Keratinocyte (primary cell): ENCODE results near the gene RSAD1. TPM values are rescaled to one million over a fixed set of nuclear protein-coding genes. Genes with fewer than 3 reads are reported as not detected.

Source experiments
- DNase-seq: peaks from one replicate; pipeline ENCODE4 v3.0.0-alpha.2; 2011; ENCODE audit warnings: low read depth, missing footprints, low spot score
- FAIRE-seq: peaks from 2 replicates; lab custom pipeline; 2011; peaks lifted over from hg19 to GRCh38; lab: Jason Lieb, UNC
- H2AFZ ChIP-seq: 2 replicates; pipeline ENCODE4 v1.6.0; 2012; ENCODE audit warnings: low read length, control low read depth, inconsistent platforms; ENCODE audit not compliant: control insufficient read depth
- H3K27ac ChIP-seq: 2 replicates; pipeline ENCODE4 v1.5.1; 2011; ENCODE audit warnings: low read length; ENCODE audit not compliant: control insufficient read depth, insufficient read depth
- H3K27me3 ChIP-seq: 3 replicates; pipeline ENCODE4 v1.6.0; 2011; ENCODE audit warnings: low read length; ENCODE audit not compliant: control insufficient read depth, insufficient read depth; ENCODE audit errors: extremely low read depth
- H3K36me3 ChIP-seq, 2 experiments: 2 replicates in 1 of 2; 3 replicates in 1 of 2; pipeline ENCODE4 v1.5.1; 2011; ENCODE audit warnings: low read length in 2 of 2, mild to moderate bottlenecking in 1 of 2; ENCODE audit not compliant: control insufficient read depth in 2 of 2, insufficient read depth in 2 of 2; ENCODE audit errors: extremely low read depth in 1 of 2
- H3K4me1 ChIP-seq: 3 replicates; pipeline ENCODE4 v1.5.1; 2011; ENCODE audit warnings: low read length; ENCODE audit not compliant: control insufficient read depth, insufficient read depth; ENCODE audit errors: extremely low read depth
- H3K4me2 ChIP-seq: 3 replicates; pipeline ENCODE4 v1.6.0; 2011; ENCODE audit warnings: low read depth, low read length; ENCODE audit not compliant: control insufficient read depth, insufficient read depth; ENCODE audit errors: extremely low read depth
- H3K4me3 ChIP-seq, 3 experiments: fragments of 200-600 bp in 1 of 3; sonication (generic) in 1 of 3; 2 replicates in 2 of 3; 3 replicates in 1 of 3; pipeline ENCODE4 v1.5.1; 2011 to 2016; ENCODE audit warnings: low read length in 3 of 3, mild to moderate bottlenecking in 3 of 3, control low read depth in 2 of 3, inconsistent platforms in 1 of 3, low read depth in 1 of 3, mixed read lengths in 1 of 3, mixed run types in 1 of 3, moderate library complexity in 1 of 3; ENCODE audit not compliant: control insufficient read depth in 2 of 3, insufficient read depth in 2 of 3; ENCODE audit errors: extremely low read depth in 1 of 3
- H3K79me2 ChIP-seq: 2 replicates; pipeline ENCODE4 v1.6.0; 2012; ENCODE audit warnings: low read length; ENCODE audit not compliant: control insufficient read depth, insufficient read depth
- H3K9ac ChIP-seq: 3 replicates; pipeline ENCODE4 v1.6.0; 2011; ENCODE audit warnings: low read length; ENCODE audit not compliant: control insufficient read depth, insufficient read depth; ENCODE audit errors: extremely low read depth
- H3K9me1 ChIP-seq: 3 replicates; pipeline ENCODE4 v1.6.0; 2011; ENCODE audit warnings: low read length; ENCODE audit not compliant: control insufficient read depth, insufficient read depth; ENCODE audit errors: extremely low read depth
- H3K9me3 ChIP-seq: 2 replicates; pipeline ENCODE4 v1.5.1; 2012; ENCODE audit warnings: low read depth, low read length; ENCODE audit not compliant: control insufficient read depth
- H4K20me1 ChIP-seq: 3 replicates; pipeline ENCODE4 v1.6.0; 2011; ENCODE audit warnings: low read length; ENCODE audit not compliant: control insufficient read depth, insufficient read depth; ENCODE audit errors: extremely low read depth
- CTCF ChIP-seq, 3 experiments: IDR thresholded peaks in 1 of 3; conservative IDR thresholded peaks in 1 of 3; optimal IDR thresholded peaks in 1 of 3; 2 replicates in 2 of 3; 3 replicates in 1 of 3; pipeline versions ENCODE3 to v1.5.1; 2011; ENCODE audit warnings: low read length in 3 of 3, mild to moderate bottlenecking in 3 of 3, moderate library complexity in 2 of 3, control low read depth in 1 of 3, inconsistent platforms in 1 of 3; ENCODE audit not compliant: insufficient read depth in 2 of 3; ENCODE audit errors: extremely low read depth in 1 of 3
- EZH2 ChIP-seq: IDR thresholded peaks from one replicate; pipeline ENCODE4 v1.6.1; 2012; ENCODE audit warnings: inconsistent platforms, mild to moderate bottlenecking, low read length, moderate library complexity
- dilution Hi-C: fragments of 300-500 bp; cut with MboI; formaldehyde crosslinking; loops from one replicate; pipeline ENCODE4 v1.7.0; 2020; ENCODE audit warnings: low sequenced_read_pairs; ENCODE audit not compliant: extremely low pct_ligation_motif_present
- polyA plus RNA-seq, 5 experiments: library from polyadenylated mRNA; depleted of rRNA in 3 of 5; stranded (reverse) in 3 of 5; stranded (forward) in 1 of 5; unstranded in 1 of 5; fragments of >200 nt; gene quantifications; 1 replicate in 1 of 5; 2 replicates in 3 of 5; 3 replicates in 1 of 5; pipeline versions ENCODE4 v1.2.1 to v1.2.3, GENCODE V29; 2011 to 2012; ENCODE audit warnings: missing spikeins in 2 of 5, low read depth in 1 of 5, low replicate concordance in 1 of 5

RSAD1 gene
- polyA plus RNA-seq, 1 donor (not counting 4 experiments of a cell fraction or from before 2014, with no cell fraction given): 28.2 TPM

- H3K27ac ChIP-seq: no peak overlapping the region
- FAIRE-seq: no peak
- H3K79me2 ChIP-seq: peaks cover under 1% of the 10 kb centered on the region
- dilution Hi-C loops: no loop called here
- H3K4me2 ChIP-seq: no peak overlapping the region
- peaks cover 13% of the 10 kb centered on the region for H3K27me3 ChIP-seq
- no peaks in the 10 kb centered on the region for H3K9me1 ChIP-seq
- H3K9me3 ChIP-seq: no peaks in the 10 kb centered on the region
- H3K9ac ChIP-seq: no peak overlapping the region
- H3K4me3 ChIP-seq: no peak overlapping the region
- no peak for DNase-seq
- no peaks in the 10 kb centered on the region for H4K20me1 ChIP-seq
- TF ChIP-seq EZH2: no peak
- TF ChIP-seq CTCF (optimal IDR thresholded peaks at IDR 0.05 in 1 of 3, IDR thresholded peaks at IDR 0.05 in 1 of 3, conservative IDR thresholded peaks at IDR 0.05 in 1 of 3; ENCODE audit: extremely low read depth in 1 of 3, insufficient read depth in 2 of 3, low read length in 3 of 3): no peak
- peaks cover 8% of the 10 kb centered on the region for H3K4me1 ChIP-seq
- H3K36me3 ChIP-seq: peaks cover 2 to 25% of the 10 kb centered on the region in 2 experiments
- no peak overlapping the region for H2AFZ ChIP-seq
These were observed 4.8 kb upstream of the RSAD1 start for GRCh38 chr17:50473901-50474300.

- Histone ChIP-seq H3K27ac (no peak overlapping the region), H3K9ac (no peak overlapping the region), H3K27me3 (peaks cover 7% of the 10 kb centered on the region), H3K4me3 (no peak overlapping the region), H3K36me3 (peaks cover 2 to 25% of the 10 kb centered on the region in 2 experiments), H3K4me1 (peaks cover 7% of the 10 kb centered on the region), H3K79me2 (peaks cover 6% of the 10 kb centered on the region), H3K9me1 (no peaks in the 10 kb centered on the region), H2AFZ (no peak overlapping the region), H3K4me2 (no peak overlapping the region), H3K9me3 (no peaks in the 10 kb centered on the region), H4K20me1 (no peaks in the 10 kb centered on the region)
- dilution Hi-C loops: no loop called here
- TF ChIP-seq CTCF (optimal IDR thresholded peaks at IDR 0.05 in 1 of 3, IDR thresholded peaks at IDR 0.05 in 1 of 3, conservative IDR thresholded peaks at IDR 0.05 in 1 of 3; ENCODE audit: extremely low read depth in 1 of 3, insufficient read depth in 2 of 3, low read length in 3 of 3): no peak
- no peak for TF ChIP-seq EZH2
- DNase-seq (no peak), FAIRE-seq (no peak)
These were observed 4.1 kb upstream of the RSAD1 start for GRCh38 chr17:50474523-50474922.
